ENCODE data around the gene KMT2C.

DNA sequence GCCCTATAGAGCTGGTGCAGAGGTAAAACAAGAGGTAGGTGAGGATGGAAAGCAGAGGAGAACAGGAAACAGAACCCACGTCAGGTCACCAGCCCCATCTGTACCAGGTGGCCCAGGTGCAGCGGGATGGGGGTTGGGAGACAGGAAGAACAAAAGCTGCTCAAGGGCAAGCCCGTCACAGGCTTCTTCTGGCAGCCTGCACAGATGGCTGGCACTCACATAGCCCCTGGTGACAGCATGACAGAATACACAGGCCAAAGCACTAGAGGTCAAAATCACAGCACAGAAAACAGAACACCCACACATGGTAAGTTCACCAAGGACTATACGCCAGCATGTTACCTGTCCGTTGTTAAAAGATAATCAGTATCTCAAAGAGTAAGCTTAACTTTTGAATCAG lies 283.5 kb downstream of the KMT2C start:
- TF ChIP-seq CTCF (CRISPR knock-in tag; IDR thresholded peaks at IDR 0.05) (no peak), RAD51 (IDR thresholded peaks at IDR 0.05; ENCODE audit: borderline replicate concordance) (no peak), EP300 (IDR thresholded peaks at IDR 0.05; ENCODE audit: low read depth in 2 of 2, low read length in 2 of 2) (no peak), EP300 (CRISPR knock-in tag; IDR thresholded peaks at IDR 0.05; ENCODE audit: borderline replicate concordance) (no peak), ZNF446 (CRISPR knock-in tag; IDR thresholded peaks at IDR 0.05) (no peak), TCF7 (IDR thresholded peaks at IDR 0.05; ENCODE audit: low read depth) (no peak), KDM5A (IDR thresholded peaks at IDR 0.05; ENCODE audit: borderline replicate concordance, low read length) (no peak), POLR2A (IDR thresholded peaks at IDR 0.05; ENCODE audit: insufficient read depth in 1 of 2, low read depth in 2 of 2, low read length in 2 of 2) (no peak), MAFK (conservative IDR thresholded peaks at IDR 0.05 in 1 of 2, IDR thresholded peaks at IDR 0.05 in 1 of 2; ENCODE audit: low read length in 2 of 2) (no peak), ZNF737 (CRISPR knock-in tag; IDR thresholded peaks at IDR 0.05; ENCODE audit: borderline replicate concordance) (no peak)
- TF ChIP-seq, protein P1, sequence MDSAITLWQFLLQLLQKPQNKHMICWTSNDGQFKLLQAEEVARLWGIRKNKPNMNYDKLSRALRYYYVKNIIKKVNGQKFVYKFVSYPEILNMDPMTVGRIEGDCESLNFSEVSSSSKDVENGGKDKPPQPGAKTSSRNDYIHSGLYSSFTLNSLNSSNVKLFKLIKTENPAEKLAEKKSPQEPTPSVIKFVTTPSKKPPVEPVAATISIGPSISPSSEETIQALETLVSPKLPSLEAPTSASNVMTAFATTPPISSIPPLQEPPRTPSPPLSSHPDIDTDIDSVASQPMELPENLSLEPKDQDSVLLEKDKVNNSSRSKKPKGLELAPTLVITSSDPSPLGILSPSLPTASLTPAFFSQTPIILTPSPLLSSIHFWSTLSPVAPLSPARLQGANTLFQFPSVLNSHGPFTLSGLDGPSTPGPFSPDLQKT (CRISPR knock-in tag; IDR thresholded peaks at IDR 0.05; ENCODE audit: borderline replicate concordance), result no peak
